ENCODE measurements around the gene CXCL5.

DNA sequence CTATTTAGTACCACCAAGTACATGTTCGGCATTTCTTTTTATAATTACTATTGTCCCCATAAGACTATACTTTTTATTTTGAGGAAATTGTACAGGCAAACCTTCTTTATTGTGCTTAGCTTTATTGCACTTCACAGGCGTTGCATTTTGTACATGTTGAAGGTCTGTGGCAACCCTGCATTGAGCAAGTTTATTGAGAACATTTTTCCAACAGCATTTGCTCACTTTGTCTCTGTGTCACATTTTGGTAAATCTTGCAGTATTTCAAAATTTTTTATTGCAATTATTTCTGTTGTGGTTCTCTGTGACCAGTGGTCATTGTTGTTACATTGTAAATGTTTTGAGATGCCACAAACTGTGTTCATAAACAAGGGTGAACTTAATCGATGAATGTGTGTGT, 10.8 kb upstream of the CXCL5 start:
- TF ChIP-seq POLR2A (IDR thresholded peaks at IDR 0.05), result no peak
- TF ChIP-seq, protein P1, sequence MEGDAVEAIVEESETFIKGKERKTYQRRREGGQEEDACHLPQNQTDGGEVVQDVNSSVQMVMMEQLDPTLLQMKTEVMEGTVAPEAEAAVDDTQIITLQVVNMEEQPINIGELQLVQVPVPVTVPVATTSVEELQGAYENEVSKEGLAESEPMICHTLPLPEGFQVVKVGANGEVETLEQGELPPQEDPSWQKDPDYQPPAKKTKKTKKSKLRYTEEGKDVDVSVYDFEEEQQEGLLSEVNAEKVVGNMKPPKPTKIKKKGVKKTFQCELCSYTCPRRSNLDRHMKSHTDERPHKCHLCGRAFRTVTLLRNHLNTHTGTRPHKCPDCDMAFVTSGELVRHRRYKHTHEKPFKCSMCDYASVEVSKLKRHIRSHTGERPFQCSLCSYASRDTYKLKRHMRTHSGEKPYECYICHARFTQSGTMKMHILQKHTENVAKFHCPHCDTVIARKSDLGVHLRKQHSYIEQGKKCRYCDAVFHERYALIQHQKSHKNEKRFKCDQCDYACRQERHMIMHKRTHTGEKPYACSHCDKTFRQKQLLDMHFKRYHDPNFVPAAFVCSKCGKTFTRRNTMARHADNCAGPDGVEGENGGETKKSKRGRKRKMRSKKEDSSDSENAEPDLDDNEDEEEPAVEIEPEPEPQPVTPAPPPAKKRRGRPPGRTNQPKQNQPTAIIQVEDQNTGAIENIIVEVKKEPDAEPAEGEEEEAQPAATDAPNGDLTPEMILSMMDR (IDR thresholded peaks at IDR 0.05), result no peak

Data from tibial nerve (tissue), 3 donors.